ENCODE measurements around the gene ROR2.

ROR2 gene

GRCh38 chr9:91855196-91855595 is 94.8 kb downstream of the ROR2 start:
- DNase-seq (ENCODE audit: extremely low read depth, low read depth): no peak
- no peak for TF ChIP-seq CTCF (IDR thresholded peaks at IDR 0.05; ENCODE audit: low read depth, low read length)

GRCh38 chr9:91852801-91853347 is 97.2 kb downstream of the ROR2 start:
- no peak for TF ChIP-seq CTCF (IDR thresholded peaks at IDR 0.05; ENCODE audit: low read depth, low read length)
- no peak for DNase-seq (ENCODE audit: extremely low read depth, low read depth)

GRCh38 chr9:91849694-91850093 is 100.3 kb downstream of the ROR2 start:
- DNase-seq (ENCODE audit: extremely low read depth, low read depth): no peak
- TF ChIP-seq CTCF (IDR thresholded peaks at IDR 0.05; ENCODE audit: low read depth, low read length): no peak

- DNase-seq (ENCODE audit: extremely low read depth, low read depth): no peak
- no peak for TF ChIP-seq CTCF (IDR thresholded peaks at IDR 0.05; ENCODE audit: low read depth, low read length)
Measured at GRCh38 chr9:91848146-91848545, 101.9 kb downstream of the ROR2 start.

GRCh38 chr9:91847581-91848091 is 102.4 kb downstream of the ROR2 start:
- no peak for TF ChIP-seq CTCF (IDR thresholded peaks at IDR 0.05; ENCODE audit: low read depth, low read length)
- peak; percentile 45 for DNase-seq (ENCODE audit: extremely low read depth, low read depth)

GRCh38 chr9:91845879-91846278 is 104.1 kb downstream of the ROR2 start:
- TF ChIP-seq CTCF (IDR thresholded peaks at IDR 0.05; ENCODE audit: low read depth, low read length): no peak

GRCh38 chr9:91844701-91845291 is 105.2 kb downstream of the ROR2 start:
- DNase-seq (ENCODE audit: extremely low read depth, low read depth): no peak
- no peak for TF ChIP-seq CTCF (IDR thresholded peaks at IDR 0.05; ENCODE audit: low read depth, low read length)

More at GRCh38 chr9:91845879-91846278, 104.1 kb downstream of the ROR2 start:
- no peak for DNase-seq (ENCODE audit: extremely low read depth, low read depth)

All from AG09319 (cell line).